SK-N-MC (cell line): ENCODE data around the gene FN1.
"Not testable (repeated sequence)": the region's sequence is repeated elsewhere in the genome, so short reads cannot be mapped to it uniquely, and the experiment has no call there.

Experiments used
- DNase-seq: peaks from one replicate; pipeline ENCODE4 v3.0.0-alpha.2; 2011; ENCODE audit warnings: low read depth, low spot score
- H3K27ac ChIP-seq: fragments of 200-600 bp; sonication (generic); 2 replicates; pipeline ENCODE4 v1.5.1; 2016; ENCODE audit warnings: mixed run types
- H3K36me3 ChIP-seq: fragments of 200-600 bp; sonication (generic); 2 replicates; pipeline ENCODE4 v1.6.1; 2017; ENCODE audit warnings: antibody characterized with exemption, low read length, mixed read lengths; ENCODE audit not compliant: insufficient read depth
- H3K4me3 ChIP-seq: fragments of 200-600 bp; sonication (generic); 2 replicates; pipeline ENCODE4 v1.5.1; 2016
- H3K9ac ChIP-seq: fragments of 200-600 bp; sonication (generic); 2 replicates; pipeline ENCODE4 v1.8.0; 2017; ENCODE audit warnings: mixed run types, mixed read lengths; ENCODE audit not compliant: insufficient read length
- H3K9me3 ChIP-seq: fragments of 200-600 bp; sonication (generic); 2 replicates; pipeline ENCODE4 v1.6.1; 2017; ENCODE audit warnings: low read depth, mild to moderate bottlenecking, antibody characterized with exemption, low read length, moderate library complexity, mixed read lengths
- EZH2 ChIP-seq: fragments of 200-600 bp; sonication (generic); IDR thresholded peaks from one replicate; pipeline ENCODE4 v1.6.1; 2017; ENCODE audit warnings: antibody characterized with exemption
- FOXP2 ChIP-seq: optimal IDR thresholded peaks from 2 replicates; pipeline ENCODE3; 2011; ENCODE audit warnings: mild to moderate bottlenecking, moderate library complexity; ENCODE audit not compliant: insufficient read depth; ENCODE audit errors: extremely low read length, control extremely low read depth
- POLR2AphosphoS5 ChIP-seq: IDR thresholded peaks from 2 replicates; pipeline ENCODE4 v1.6.1; 2012; ENCODE audit warnings: mild to moderate bottlenecking, low read depth, low read length, borderline replicate concordance

FN1 gene

GRCh38 chr2:215319500-215319899 lies 116.4 kb downstream of the FN1 start:
- H3K4me3 ChIP-seq: no peak overlapping the region
- no peak for DNase-seq
- peaks cover 97% of the 10 kb centered on the region for H3K36me3 ChIP-seq
- no peak overlapping the region; the same call in 1 of the 2 replicates for H3K27ac ChIP-seq
- 0 out of 2 replicates have a peak, but pooled peaks cover 2% of the 10 kb centered on the region for H3K9me3 ChIP-seq
- no peak overlapping the region for H3K9ac ChIP-seq
- no peak for TF ChIP-seq EZH2
- no peak for TF ChIP-seq FOXP2
- TF ChIP-seq POLR2AphosphoS5: no peak

GRCh38 chr2:215316336-215316735 lies 119.5 kb downstream of the FN1 start:
- TF ChIP-seq FOXP2 (no peak), EZH2 (no peak), POLR2AphosphoS5 (no peak)
- Histone ChIP-seq H3K27ac (no peak overlapping the region), H3K9ac (no peak overlapping the region), H3K9me3 (0 out of 2 replicates have a peak, but pooled peaks cover 2% of the 10 kb centered on the region), H3K4me3 (no peak overlapping the region), H3K36me3 (peaks cover 86% of the 10 kb centered on the region)
- DNase-seq: no peak

- Histone ChIP-seq H3K9ac (no peak overlapping the region), H3K4me3 (no peak overlapping the region), H3K36me3 (peaks cover 75% of the 10 kb centered on the region), H3K9me3 (0 out of 2 replicates have a peak, but pooled peaks cover 2% of the 10 kb centered on the region), H3K27ac (no peak overlapping the region)
- DNase-seq: no peak
- TF ChIP-seq POLR2AphosphoS5: no peak
Observed at GRCh38 chr2:215315301-215315700, 120.6 kb downstream of the FN1 start.

GRCh38 chr2:215314896-215315295 lies 121.0 kb downstream of the FN1 start:
- Histone ChIP-seq H3K9me3 (0 out of 2 replicates have a peak, but pooled peaks cover 2% of the 10 kb centered on the region), H3K36me3 (peaks cover 71% of the 10 kb centered on the region), H3K9ac (no peak overlapping the region), H3K27ac (no peak overlapping the region), H3K4me3 (no peak overlapping the region)
- DNase-seq: no peak
- TF ChIP-seq EZH2 (no peak), FOXP2 (no peak), POLR2AphosphoS5 (no peak)

- H3K4me3 ChIP-seq: peak overlapping the region; percentile 94
- H3K36me3 ChIP-seq: peaks cover 55% of the 10 kb centered on the region
- no peaks in the 10 kb centered on the region for H3K9me3 ChIP-seq
- peak overlapping the region; percentile 41 for H3K9ac ChIP-seq
- no peak for DNase-seq
- no peak overlapping the region for H3K27ac ChIP-seq
- TF ChIP-seq EZH2 (no peak), POLR2AphosphoS5 (no peak; the same call in 1 of the 2 replicates), FOXP2 (no peak)
Observed at GRCh38 chr2:215313255-215313613, 122.6 kb downstream of the FN1 start.

- Histone ChIP-seq H3K4me3 (peak within 1 kb of the TSS; percentile 94), H3K9ac (peak within 1 kb of the TSS; percentile 93), H3K9me3 (no peaks in the 10 kb centered on the region), H3K27ac (peak within 1 kb of the TSS; percentile 85), H3K36me3 (peaks cover 41% of the 10 kb centered on the region)
- TF ChIP-seq FOXP2 (no peak), POLR2AphosphoS5 (peak; percentile 85)
- peak; percentile 42 for DNase-seq
Observed at GRCh38 chr2:215311625-215312396, 124.1 kb downstream of the FN1 start, which contains the start of gene ATIC. ATIC (plus strand) TSS chr2:215312059; CDS start chr2:215312143, 84 bp downstream.

GRCh38 chr2:215311259-215311624 lies 124.6 kb downstream of the FN1 start:
- H3K27ac ChIP-seq: peak overlapping the region; percentile 85

More at GRCh38 chr2:215311259-215311624, 124.6 kb downstream of the FN1 start:
- DNase-seq, H3K9me3 ChIP-seq: not testable (repeated sequence)
- H3K4me3 ChIP-seq: peak overlapping the region; percentile 94
- peaks cover 35% of the 10 kb centered on the region for H3K36me3 ChIP-seq
- peak overlapping the region; percentile 93 for H3K9ac ChIP-seq
